Spleen (tissue), 7 donors: ENCODE results near the gene WDR33.

Experiments
- CTCF ChIP-seq, 11 experiments: fragments of 200-600 bp in 7 of 11; fragments of 450-650 bp in 4 of 11; sonication (generic) in 4 of 11; IDR thresholded peaks in 8 of 11; conservative IDR thresholded peaks in 3 of 11; 1 replicate in 7 of 11; 2 replicates in 4 of 11; pipeline versions ENCODE4 v1.4.0 to v1.8.0; 2016 to 2021; ENCODE audit warnings: antibody characterized with exemption in 11 of 11, inconsistent platforms in 4 of 11, mild to moderate bottlenecking in 1 of 11
- POLR2A ChIP-seq, 3 donors: fragments of 450-650 bp; IDR thresholded peaks; one replicate each; pipeline ENCODE4 v1.5.1; 2017; ENCODE audit warnings: antibody characterized with exemption in 3 of 3, mild to moderate bottlenecking in 1 of 3
- POLR2AphosphoS5 ChIP-seq, 3 donors: sonication (generic); formaldehyde crosslinking; IDR thresholded peaks; one replicate each; pipeline ENCODE4 v1.5.1; 2017; ENCODE audit warnings: antibody characterized with exemption in 3 of 3
- donor health status: DM: no; HTN: no; CAD: no; lungs with moderate emphysema.
- donor health status: DM: no; HTN: no; CAD: no.
- donor health status: DM: no; HTN: no; CAD: no.

DNA sequence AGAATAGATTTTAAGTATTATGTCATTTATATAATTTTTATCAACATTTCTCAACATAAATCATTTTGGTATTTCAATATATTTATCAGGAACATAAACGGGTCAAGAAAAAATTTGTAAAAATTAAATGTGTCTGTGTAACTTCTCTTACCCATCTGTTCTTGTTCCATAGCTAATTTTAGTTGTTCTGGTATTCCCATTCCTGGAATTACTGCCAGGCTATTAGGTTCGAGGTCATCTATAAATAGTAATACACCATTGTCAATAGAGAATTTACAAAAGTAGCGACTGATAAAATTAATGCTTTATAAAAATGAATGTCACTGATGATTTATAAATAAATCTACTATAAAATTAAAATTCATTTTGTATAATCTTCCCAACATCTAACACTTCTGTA is 88.2 kb downstream of the WDR33 start:
- no peak for TF ChIP-seq POLR2AphosphoS5 (IDR thresholded peaks at IDR 0.05)
- no peak for TF ChIP-seq CTCF (IDR thresholded peaks at IDR 0.05 in 8 of 11, conservative IDR thresholded peaks at IDR 0.05 in 3 of 11)
- TF ChIP-seq POLR2A (IDR thresholded peaks at IDR 0.05) = no peak
